Measurements from ENCODE around the gene TMTC1. TPM values are rescaled to one million over a fixed set of nuclear protein-coding genes. Genes with fewer than 3 reads are reported as not detected.

The TMTC1 gene
- total RNA-seq, 1 experiment from 2014 or later, result not detected

DNA sequence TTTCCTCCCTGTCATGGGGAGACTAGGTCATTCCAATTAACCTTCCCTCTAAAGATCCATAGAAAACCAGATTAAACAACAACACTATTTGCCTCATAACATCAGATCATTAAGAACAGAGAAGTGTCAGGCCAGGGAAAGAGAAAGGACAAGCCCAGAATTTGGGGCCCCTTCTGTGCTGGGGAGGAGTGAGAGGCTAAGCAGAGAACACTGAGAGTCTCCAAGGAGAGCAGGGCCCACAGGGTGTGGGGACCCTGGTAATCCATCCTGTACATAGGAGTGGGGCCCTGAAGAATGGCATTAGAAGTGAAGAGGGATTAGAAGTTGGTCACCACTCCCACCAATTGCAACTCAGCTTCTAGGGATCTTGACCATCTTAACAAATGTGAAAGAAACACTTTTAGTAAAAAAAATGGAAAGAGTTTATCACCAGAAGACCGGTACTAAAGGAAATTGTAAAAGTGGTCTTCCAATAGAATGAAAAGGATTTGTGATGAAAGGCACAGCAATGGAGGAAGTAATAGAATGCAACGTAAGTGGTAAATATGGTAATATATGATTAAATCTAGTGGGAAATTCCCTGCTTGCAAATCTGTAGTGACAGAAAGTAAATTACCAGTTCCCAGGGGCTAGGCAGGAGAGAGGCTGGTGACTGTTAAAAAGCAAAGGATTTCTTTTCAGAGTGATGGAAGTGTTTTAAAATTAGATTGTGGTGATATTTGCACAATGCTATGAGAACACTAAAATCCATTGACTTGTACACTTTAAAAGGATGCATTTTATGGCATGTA, 14.0 kb upstream of the TMTC1 start:
- Histone ChIP-seq H3K36me3 (ENCODE audit: control insufficient read depth, insufficient read depth, low read length) (no peaks in the 10 kb centered on the region), H3K27me3 (replicated peaks; ENCODE audit: control insufficient read depth, insufficient read depth, low read length) (no peaks in the 10 kb centered on the region), H3K4me3 (ENCODE audit: low read depth, low read length) (no peak overlapping the region), H3K4me1 (no peaks in the 10 kb centered on the region), H3K9me3 (peaks cover 27% of the 10 kb centered on the region)
- peaks cover 30% of the 10 kb centered on the region for H3K9me3 Mint-ChIP-seq (ENCODE audit: unreplicated experiment)
- H3K4me1 Mint-ChIP-seq (ENCODE audit: low read depth, unreplicated experiment), result no peaks in the 10 kb centered on the region
- H3K36me3 Mint-ChIP-seq (ENCODE audit: insufficient read depth, unreplicated experiment), result no peaks in the 10 kb centered on the region
- POLR2A ChIA-PET, result no interaction called here
- no TSS peak for BruUV-seq (replicated peaks)
- H3K27me3 Mint-ChIP-seq (ENCODE audit: insufficient read depth, unreplicated experiment), result peaks cover 3% of the 10 kb centered on the region
- no peak overlapping the region for H3K4me3 Mint-ChIP-seq (ENCODE audit: unreplicated experiment)
- TF ChIP-seq, protein P1, sequence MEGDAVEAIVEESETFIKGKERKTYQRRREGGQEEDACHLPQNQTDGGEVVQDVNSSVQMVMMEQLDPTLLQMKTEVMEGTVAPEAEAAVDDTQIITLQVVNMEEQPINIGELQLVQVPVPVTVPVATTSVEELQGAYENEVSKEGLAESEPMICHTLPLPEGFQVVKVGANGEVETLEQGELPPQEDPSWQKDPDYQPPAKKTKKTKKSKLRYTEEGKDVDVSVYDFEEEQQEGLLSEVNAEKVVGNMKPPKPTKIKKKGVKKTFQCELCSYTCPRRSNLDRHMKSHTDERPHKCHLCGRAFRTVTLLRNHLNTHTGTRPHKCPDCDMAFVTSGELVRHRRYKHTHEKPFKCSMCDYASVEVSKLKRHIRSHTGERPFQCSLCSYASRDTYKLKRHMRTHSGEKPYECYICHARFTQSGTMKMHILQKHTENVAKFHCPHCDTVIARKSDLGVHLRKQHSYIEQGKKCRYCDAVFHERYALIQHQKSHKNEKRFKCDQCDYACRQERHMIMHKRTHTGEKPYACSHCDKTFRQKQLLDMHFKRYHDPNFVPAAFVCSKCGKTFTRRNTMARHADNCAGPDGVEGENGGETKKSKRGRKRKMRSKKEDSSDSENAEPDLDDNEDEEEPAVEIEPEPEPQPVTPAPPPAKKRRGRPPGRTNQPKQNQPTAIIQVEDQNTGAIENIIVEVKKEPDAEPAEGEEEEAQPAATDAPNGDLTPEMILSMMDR (IDR thresholded peaks at IDR 0.05; ENCODE audit: insufficient read depth in 1 of 2, low read depth in 1 of 2, low read length in 1 of 2, severe bottlenecking in 1 of 2, unreplicated experiment in 1 of 2), result no peak
- H3K27ac Mint-ChIP-seq (ENCODE audit: unreplicated experiment), result no peak overlapping the region
- CTCF ChIA-PET, result no interaction called here
- DNase-seq, result no peak
- intact Hi-C loops (cut with micrococcal nuclease; ENCODE audit: unreplicated experiment), result no loop called here

DNA sequence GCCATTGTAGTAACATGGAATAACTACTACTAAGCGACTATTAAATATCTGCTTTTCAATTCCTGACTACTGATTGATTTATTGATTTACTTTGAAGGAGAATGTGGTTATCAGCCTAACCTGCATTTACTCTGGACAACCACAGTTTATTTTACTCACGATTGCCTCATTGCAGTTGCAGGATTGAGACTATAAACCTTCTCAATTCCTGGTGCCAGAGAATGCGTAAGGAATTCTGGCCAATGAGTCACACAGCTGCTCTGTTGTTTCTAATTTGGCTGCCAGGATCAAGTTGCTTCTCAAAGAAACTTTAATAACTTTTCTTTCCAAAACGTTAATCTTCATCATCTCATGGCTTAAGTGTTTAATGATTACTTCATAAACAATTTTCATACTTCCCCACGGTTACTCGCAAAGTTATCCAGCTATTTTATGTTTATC, 13.1 kb upstream of the TMTC1 start:
- no TSS peak for BruUV-seq (replicated peaks)
- TF ChIP-seq, protein P1 (IDR thresholded peaks at IDR 0.05; ENCODE audit: insufficient read depth in 1 of 2, low read depth in 1 of 2, low read length in 1 of 2, severe bottlenecking in 1 of 2, unreplicated experiment in 1 of 2), result no peak
- intact Hi-C loops (cut with micrococcal nuclease; ENCODE audit: unreplicated experiment), result no loop called here
- Mint-ChIP-seq H3K4me3 (ENCODE audit: unreplicated experiment) (no peak overlapping the region), H3K9me3 (ENCODE audit: unreplicated experiment) (peaks cover 30% of the 10 kb centered on the region), H3K27ac (ENCODE audit: unreplicated experiment) (no peak overlapping the region), H3K4me1 (ENCODE audit: low read depth, unreplicated experiment) (no peaks in the 10 kb centered on the region), H3K27me3 (ENCODE audit: insufficient read depth, unreplicated experiment) (peaks cover 3% of the 10 kb centered on the region), H3K36me3 (ENCODE audit: insufficient read depth, unreplicated experiment) (no peaks in the 10 kb centered on the region)
- H3K27me3 ChIP-seq (replicated peaks; ENCODE audit: control insufficient read depth, insufficient read depth, low read length), result no peaks in the 10 kb centered on the region
- CTCF ChIA-PET, result no interaction called here
- no peak overlapping the region for H3K4me3 ChIP-seq (ENCODE audit: low read depth, low read length)
- no peaks in the 10 kb centered on the region for H3K36me3 ChIP-seq (ENCODE audit: control insufficient read depth, insufficient read depth, low read length)
- POLR2A ChIA-PET, result no interaction called here
- H3K4me1 ChIP-seq, result no peaks in the 10 kb centered on the region
- no peak for DNase-seq
- peaks cover 36% of the 10 kb centered on the region for H3K9me3 ChIP-seq

DNA sequence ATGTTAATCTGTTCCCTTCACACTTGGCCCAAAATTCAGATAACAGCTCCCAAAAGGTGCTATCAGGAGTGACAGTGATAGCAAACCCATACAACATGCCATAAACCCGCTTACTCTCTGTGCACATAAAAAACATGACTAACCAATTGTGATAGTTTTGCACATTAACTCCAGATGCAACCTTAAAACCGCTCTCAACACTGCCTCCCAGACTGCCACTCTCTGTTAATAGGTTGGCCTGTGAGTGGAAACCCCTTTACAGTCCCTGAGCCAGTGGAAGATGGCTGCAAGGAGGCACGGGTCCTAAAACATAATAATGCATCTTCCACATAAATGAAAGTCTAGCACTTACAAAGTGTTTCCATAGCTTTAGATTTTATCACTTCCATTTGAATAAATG, 12.0 kb upstream of the TMTC1 start:
- Mint-ChIP-seq H3K27me3 (ENCODE audit: insufficient read depth, unreplicated experiment) (peaks cover 3% of the 10 kb centered on the region), H3K27ac (ENCODE audit: unreplicated experiment) (no peak overlapping the region), H3K4me1 (ENCODE audit: low read depth, unreplicated experiment) (no peaks in the 10 kb centered on the region), H3K36me3 (ENCODE audit: insufficient read depth, unreplicated experiment) (peaks cover 1% of the 10 kb centered on the region), H3K4me3 (ENCODE audit: unreplicated experiment) (no peak overlapping the region), H3K9me3 (ENCODE audit: unreplicated experiment) (peaks cover 33% of the 10 kb centered on the region)
- TF ChIP-seq, protein P1 (IDR thresholded peaks at IDR 0.05; ENCODE audit: insufficient read depth in 1 of 2, low read depth in 1 of 2, low read length in 1 of 2, severe bottlenecking in 1 of 2, unreplicated experiment in 1 of 2), result no peak
- DNase-seq, result no peak
- POLR2A ChIA-PET, result no interaction called here
- no TSS peak for BruUV-seq (replicated peaks)
- intact Hi-C loops (cut with micrococcal nuclease; ENCODE audit: unreplicated experiment), result no loop called here
- Histone ChIP-seq H3K9me3 (peaks cover 43% of the 10 kb centered on the region), H3K27me3 (replicated peaks; ENCODE audit: control insufficient read depth, insufficient read depth, low read length) (no peaks in the 10 kb centered on the region), H3K4me1 (no peaks in the 10 kb centered on the region), H3K4me3 (ENCODE audit: low read depth, low read length) (no peak overlapping the region), H3K36me3 (ENCODE audit: control insufficient read depth, insufficient read depth, low read length) (no peaks in the 10 kb centered on the region)
- CTCF ChIA-PET, result no interaction called here
